ENCODE measurements around the gene SLFN14.
"Not testable (repeated sequence)": the region's sequence is repeated elsewhere in the genome, so short reads cannot be mapped to it uniquely, and the experiment has no call there.

Gene SLFN14

DNA sequence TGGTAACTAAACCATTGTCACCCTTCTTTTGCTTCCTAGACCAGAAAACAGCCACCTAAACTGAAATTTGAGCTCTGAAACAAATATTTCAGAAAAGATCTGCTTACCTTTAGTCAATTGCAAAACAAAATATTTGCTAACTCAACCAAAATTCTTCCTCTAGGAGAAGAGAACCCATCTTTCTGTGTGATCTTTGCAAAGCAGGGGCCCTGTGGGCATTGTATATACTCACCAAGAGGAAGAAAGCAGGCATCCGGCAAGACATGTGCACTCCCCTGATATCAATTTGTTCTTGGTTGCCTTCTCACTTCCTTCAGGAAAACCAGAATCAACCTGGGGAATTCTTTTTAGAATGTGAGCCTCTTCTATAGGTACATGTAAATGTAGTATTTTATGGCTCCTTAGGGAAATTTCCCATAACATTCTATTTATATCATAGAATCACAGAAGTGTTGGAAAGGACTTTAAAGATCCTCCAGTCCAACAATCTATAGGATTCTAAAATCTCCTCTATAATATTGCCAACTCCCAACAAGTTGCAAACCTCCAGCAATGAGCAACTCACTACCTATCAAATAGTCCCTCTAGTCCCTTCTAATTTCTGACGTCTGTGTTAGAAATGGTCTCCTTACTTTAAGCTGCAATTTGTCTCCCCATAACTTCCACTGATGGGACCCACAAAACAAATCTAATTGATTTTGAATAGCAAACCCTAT lies 966 bp downstream of the SLFN14 start:
- DNase-seq (ENCODE audit: low read depth) = no peak

DNA sequence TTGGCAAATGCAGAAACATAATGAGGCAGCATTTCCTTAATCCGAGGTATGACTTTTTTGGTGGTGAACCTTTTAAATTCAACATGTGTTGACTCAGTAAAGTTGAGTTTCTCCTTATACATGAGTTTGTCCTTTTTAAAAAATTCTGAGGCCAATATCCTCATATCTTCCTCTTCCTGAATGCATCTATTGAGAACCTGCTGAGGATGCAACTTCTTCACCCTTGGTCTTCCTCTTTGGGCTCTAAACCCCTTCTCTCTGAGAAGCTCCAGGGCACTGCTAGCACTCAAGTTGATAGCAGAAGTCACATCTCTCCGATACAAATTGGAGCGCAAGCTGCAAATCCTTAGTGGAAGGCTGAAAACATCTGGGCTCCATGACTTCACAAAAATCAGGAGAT lies 3.3 kb downstream of the SLFN14 start:
- no peak for DNase-seq (ENCODE audit: low read depth)

DNA sequence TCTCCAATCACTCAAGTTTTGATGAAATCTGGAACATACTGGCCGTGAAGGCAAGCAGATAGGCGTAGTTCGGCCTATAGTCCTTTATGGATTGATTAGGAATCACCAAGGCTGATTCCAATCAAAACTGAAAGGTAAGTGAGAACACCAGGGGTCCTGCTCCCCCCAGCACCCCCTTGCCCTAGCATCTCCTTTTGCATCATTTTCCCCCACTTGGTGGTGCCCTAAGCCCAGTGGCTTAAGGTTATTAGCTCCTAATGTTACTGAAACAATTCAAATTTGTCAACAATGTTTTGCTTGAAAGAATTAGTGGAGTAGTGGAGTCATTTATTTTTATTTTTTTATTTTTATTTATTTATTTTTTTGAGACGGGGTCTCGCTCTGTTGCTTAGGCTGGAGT lies 4.9 kb downstream of the SLFN14 start:
- no peak for DNase-seq (ENCODE audit: low read depth)

DNA sequence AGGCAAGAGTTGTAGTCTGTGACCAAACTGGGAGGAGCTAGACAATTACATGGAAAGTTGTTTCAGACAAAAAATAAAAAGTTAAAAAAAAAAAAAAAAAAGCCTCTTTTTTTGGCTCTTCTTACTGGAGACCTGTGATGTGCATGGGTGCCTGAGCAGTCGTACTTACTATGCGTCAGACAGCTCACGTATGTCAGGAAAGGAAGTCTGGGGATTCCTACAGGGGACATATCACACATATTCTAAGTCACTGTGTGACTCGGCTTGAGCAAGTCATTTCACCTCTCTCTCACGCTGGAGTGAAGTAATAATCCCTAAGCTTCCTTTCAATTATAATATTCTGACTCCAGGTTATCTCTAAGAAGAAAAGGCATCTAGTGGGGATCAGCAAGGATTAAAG lies 6.0 kb downstream of the SLFN14 start:
- DNase-seq (ENCODE audit: low read depth) = no peak

DNA sequence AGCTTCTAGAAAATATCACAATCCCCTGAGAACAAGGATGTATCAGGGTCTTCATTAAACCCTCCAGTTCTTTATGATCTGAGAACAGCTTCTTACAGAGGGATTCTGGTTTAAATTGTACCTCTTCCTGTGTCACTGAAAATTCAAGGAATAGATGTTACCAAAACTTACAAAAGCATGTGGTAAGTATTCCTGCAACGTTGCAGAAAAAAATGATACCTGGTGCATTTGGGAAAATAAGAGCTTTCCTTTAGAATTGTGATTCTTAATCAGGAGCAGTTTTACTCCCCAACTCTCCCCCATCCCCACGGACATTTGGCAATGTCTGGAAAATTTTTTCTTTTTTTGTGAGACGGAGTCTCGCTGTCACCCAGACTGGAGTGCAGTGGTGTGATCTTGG lies 7.3 kb downstream of the SLFN14 start:
- no peak for DNase-seq (ENCODE audit: low read depth)

DNA sequence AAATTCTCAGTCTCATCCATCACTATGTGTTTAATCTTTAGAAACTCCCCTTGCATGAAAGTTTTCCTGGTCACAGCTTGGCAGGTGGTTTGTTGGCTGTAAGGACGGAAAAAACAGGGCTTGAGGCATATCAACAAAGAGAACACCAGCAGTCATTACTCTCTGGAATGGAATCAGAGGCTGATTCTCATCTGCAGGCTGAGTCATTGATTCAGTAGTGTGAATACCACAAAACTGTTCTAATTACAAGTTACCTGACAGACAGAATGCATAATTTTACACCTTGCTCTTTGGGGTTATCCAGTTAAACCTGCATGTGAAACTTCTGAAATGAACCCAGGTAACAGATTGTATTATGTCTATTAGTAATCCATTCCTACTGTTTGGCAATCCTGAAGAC lies 11.6 kb downstream of the SLFN14 start:
- DNase-seq (ENCODE audit: low read depth) = no peak

DNA sequence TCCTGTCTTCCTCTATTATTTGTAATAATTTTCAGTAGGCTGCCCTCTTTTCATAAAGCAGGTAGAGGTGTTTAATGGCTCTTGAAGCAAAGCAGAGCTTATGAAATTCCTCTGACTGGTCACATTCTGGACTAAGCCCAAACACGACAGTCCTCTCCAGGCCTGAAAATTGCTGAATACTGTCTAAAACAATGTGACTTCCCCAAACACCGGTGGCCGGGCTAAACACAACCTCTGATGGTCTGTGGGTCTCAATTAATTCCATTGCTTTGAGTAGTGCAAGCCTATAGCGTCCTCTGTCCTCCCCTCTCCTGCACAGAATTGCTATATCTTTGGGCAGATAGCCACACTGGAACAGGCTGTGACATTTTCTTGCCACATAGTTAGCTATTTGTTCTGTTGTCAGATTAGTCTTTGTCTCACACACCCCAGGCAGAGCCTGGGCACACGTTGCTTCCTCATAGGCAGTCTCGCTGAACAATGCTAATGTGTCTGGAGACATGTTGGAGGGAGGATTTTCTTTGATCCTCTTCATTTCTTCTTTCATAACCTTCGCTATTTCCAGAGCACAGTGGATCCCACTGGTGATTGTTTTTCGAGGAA lies 12.3 kb downstream of the SLFN14 start:
- DNase-seq (ENCODE audit: low read depth) = no peak

DNA sequence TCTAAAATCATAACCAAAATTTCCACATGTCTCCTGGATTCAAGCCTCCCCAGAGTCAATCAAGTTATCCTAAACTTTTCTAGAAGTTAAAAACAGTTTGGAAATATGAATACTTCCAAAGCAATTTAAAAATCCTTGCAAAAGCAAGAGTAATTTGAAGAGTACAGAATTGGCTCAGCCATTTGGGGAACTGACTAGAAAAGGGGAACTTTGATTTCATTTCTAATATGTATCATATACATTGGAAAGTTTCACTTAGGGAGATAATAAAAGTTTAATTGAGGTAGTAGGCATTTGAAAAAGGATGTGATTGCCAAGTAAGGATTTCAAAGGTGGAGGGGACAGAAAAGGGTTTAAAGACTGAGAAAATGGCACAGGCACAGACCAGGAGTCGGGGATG lies 14.1 kb downstream of the SLFN14 start:
- DNase-seq (ENCODE audit: low read depth) = no peak

DNA sequence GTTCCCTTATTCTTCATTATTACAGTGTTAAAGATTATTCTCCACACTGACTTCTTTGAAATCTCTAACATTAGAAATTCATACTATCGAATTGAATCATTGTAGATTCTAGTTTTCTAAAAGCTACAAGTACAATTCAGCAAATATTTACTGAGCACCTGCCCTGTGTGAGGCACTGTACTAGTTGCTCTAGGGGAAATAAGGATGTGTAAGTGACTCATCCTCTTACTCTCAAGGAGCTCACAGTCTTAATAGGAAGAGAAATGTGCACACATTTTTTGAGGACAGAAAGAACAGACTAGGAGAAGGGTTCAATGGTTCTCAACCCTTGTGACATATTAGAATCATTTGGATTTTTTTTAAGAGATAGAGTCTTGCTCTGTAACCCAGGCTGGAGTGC lies 15.5 kb downstream of the SLFN14 start:
- DNase-seq (ENCODE audit: low read depth) = no peak

DNA sequence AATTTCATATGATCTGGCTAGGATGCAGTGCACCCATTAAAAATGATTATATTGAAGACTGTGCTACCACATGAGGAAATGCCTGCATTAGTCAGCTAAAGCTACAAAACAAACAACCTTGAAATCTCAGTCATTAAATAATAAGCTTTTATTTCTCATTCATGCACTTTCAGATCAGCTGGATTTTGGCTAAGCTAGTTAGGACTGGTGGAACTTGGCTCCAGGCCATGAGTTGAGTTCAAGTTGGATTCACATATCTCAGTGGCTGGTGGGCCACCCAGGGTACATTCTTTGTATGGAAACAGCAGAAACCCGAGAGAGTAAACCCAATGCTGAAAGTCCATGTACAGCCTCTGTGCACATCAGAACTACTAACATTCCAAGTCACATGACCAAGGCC lies 16.8 kb downstream of the SLFN14 start:
- DNase-seq (ENCODE audit: low read depth) = no peak

DNA sequence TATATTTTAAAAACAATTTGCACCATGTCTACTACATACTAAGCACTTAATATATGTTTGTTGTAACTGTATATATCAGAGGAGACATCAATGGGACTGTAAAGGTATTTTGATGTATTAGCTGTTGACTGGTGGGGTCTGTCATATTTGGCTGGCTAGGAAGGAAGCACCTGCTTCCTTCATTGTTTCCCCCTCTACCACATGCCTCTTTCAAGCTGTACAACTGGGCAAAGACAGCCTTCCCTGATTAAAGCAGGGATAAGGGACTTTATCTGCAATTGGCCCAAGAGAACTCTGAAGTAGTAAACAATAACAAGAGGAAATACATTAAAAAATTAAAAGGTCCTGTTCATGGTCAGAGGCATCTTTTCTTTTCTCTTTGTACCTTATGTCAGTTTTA lies 17.6 kb downstream of the SLFN14 start:
- DNase-seq (ENCODE audit: low read depth) = no peak

DNA sequence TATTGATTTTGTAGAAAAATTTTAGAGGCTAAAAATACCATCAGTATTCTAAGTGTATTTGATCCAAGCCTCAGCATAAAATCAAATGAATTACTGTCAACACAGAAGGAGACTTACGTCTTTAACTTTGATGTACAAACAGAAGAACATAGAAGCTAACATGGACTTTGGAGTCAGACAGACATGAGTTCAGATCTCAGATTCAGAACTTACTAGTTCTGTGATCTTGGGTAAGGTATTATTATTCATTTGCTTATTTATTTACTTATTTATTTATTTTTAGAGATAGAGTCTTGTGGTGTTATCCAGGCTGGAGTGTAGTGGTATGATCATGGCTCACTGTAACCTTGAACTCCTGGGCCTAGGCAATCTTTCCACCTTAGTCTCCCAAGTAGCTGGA lies 19.2 kb downstream of the SLFN14 start:
- DNase-seq (ENCODE audit: low read depth) = no peak

DNA sequence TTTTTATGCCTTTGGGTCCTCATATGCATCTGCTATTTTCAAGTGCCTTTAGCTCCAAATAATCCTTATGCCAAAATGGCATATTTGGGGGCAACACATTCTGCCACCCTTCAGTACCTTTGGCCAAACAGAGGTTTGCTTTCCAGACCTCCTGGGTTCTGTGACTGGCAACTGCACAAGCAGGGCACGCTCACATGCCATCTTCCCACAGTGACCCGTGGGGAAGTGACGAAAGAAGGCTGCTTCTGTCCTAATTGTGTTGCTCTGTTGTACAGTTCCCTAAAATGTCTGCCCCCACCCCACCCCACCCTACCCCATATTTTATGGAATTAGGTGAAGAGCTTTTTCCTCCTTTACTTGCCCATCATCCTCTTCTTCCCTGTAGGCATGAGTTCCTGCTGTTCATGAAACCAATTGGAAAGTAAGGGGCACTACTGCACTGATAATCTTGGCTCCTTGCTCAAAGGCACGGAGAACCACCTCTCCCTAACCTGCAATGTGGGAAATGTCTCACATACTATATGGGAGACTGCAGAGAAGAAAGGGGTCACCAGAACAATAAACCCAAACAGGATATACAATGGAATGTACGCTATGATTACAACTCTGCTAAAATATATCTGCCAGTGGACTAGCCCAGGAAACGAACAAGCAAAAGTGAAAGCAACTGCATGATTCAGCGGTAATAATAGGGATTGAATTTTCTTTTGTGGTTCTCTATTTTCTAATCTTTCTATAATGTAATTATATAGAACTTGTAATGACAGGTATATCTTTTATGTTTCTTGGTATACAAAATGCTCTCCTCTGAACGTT lies 19.8 kb downstream of the SLFN14 start:
- DNase-seq (ENCODE audit: low read depth) = no peak

DNA sequence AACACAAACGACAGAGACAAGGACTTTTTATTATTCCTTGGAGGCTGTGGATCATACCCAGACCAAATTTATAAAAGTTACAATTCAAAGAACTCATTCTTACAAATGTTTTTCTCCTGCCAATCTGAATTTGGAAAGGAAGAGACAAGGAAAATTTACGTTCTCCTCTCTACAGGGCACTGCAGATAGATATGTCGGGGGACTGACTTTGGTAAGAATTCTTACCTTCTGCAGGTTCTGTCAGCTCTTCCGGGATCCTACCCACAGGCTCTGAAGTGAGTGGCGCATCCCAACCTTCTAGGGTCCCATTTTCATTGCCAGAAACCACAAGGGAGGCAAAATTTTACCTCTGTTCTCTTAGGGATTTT lies 21.0 kb downstream of the SLFN14 start:
- no peak for DNase-seq (ENCODE audit: low read depth)

DNA sequence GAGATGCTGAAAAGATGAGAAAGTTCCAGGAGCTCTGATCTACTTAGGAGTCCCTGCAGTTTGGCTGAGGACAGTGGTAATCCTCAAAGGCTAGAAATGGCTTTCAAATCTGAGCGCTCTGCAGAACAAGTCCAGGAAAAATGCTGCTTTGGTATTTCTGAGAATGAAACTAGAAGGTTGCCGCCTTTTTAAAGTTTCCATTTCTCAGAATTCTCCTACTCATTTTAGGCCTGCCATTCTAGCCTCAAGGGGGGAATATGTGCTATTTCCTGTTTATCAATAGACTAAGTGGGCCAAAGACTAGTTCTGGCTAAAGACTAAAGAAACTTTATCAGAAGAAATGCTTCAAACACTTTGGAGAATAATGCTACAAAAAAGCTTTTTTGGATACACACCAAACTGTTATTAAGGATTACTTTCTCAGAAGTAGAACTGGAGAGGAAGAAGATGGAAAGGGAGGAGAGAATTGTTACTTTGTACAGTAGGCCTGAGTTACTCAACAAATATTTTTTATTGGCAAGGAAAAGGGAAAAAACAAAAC lies 22.9 kb downstream of the SLFN14 start, which contains the start of gene SLFN12L:
SLFN12L (minus strand) TSS at position 78 of the 541 bp plus-strand sequence. CDS start 15,314 bp downstream, outside the sequence.
- no peak for DNase-seq (ENCODE audit: low read depth)

DNA sequence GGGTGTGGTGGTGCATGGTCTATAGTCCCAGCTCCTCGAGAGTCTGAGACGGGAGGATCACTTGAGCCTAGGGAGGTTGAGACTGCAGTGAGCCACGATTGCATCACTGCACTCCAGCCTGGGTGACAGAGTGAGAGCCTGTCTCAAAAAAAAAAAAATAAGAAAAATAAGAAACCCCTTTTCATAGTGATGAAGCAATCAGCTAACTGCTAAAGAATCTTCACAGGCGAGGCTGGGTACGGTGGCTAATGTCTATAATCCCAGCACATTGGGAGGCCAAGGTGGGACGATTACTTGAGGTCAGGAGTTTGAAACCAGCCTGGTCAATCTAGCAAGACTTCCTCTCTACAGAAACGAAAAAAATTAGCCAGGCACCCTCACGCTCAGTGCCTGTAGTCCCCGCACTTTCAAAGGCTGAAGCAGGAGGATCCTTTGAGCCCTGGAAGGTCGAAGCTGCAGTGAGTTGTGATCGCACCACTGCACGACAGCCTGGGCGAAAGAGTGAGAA lies 23.9 kb downstream of the SLFN14 start:
- DNase-seq (ENCODE audit: low read depth) = no peak

DNA sequence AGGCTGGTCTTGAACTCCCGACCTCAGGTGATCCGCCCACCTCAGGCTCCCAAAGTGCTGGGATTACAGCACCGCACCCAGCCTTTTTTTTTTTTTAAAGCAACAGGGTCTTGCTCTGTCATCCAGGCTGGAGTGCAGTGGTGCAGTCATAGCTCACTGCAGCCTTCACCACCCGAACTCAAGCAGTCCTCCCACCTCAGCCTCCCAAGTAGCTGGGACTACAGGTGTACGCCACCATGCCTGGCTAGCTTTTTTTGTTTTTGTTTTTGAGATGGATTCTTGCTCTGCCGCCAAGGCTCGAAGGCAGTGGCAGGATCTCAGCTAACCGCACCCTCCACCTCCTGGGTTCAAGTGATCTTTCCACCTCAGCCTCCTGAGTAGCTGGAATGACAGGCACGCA lies 25.2 kb downstream of the SLFN14 start:
- not testable (repeated sequence) for DNase-seq (ENCODE audit: low read depth)

DNA sequence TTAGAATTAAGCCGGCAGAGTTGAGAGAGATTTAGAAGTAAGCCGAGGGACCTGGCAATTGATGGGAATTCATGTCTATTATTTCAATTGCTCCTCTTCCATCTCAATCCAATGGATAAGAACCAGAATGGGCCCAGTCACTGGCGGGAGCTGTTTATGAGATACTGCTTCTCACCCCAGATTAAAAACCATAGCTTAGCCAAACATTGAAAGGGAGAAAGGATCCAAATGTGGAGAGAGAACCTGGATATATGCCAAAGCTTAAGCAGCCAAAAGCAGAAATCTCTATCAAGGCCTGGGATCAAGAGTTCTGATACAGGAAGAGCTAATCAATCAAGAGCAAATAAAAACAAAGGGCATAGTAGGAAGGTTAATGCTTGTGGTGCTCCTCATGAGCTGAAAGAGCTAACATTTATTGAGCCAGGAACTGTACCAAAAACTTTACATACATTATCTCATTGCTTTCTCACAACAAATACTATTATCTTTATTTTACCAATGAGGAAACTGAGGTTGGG lies 26.0 kb downstream of the SLFN14 start:
- no peak for DNase-seq (ENCODE audit: low read depth)

DNA sequence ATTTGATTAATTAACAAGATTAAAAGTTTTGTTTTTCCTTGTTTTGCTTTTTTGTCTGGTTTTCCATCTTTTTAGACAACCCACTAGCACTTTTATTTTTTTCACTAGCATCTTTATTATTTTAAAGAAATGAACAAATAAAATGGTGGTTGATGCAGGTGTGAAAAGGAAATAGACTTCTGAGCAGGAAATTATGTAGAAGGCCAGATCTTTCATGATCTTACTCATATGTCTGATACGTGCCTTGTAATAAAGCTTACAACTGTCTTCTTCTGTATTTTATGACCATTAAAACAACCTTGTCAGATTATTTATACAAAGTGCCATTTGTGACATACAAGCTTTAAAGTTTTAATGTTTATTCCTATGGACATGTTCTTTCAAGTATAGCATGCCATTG lies 29.5 kb downstream of the SLFN14 start:
- DNase-seq (ENCODE audit: low read depth) = no peak

DNA sequence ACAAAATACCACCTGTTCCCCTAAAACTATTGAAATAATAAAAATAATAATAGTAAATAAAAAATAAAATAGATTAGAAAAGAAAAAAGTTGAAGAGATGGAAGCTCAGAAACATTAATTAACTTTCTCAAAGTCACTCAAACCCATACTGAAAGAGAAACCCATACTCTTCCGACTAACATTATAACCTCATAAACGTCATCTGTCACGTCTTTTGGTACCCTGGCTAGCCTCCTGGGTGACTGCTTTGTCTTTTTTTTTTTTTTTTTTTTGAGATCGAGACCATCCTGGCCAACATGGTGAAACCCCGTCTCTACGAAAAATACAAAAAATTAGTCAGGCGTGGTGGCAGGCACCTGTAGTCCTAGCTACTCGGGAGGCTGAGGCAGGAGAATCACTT lies 30.8 kb downstream of the SLFN14 start:
- DNase-seq (ENCODE audit: low read depth) = no peak

DNA sequence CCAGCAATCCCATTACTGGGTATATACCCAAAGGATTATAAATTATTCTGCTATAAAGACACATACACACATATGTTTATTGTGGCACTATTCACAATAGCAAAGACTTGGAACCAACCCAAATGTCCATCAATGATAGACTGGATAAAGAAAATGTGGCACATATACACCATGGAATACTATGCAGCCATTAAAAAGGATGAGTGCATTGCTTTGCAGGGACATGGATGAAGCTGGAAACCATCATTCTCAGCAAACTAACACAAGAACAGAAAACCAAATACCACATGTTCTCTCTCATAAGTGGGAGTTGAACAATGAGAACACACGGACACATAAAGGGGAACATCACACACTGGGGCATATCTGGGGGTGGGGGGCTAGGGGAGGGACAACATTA lies 31.3 kb downstream of the SLFN14 start:
- DNase-seq (ENCODE audit: low read depth) = not testable (repeated sequence)

DNA sequence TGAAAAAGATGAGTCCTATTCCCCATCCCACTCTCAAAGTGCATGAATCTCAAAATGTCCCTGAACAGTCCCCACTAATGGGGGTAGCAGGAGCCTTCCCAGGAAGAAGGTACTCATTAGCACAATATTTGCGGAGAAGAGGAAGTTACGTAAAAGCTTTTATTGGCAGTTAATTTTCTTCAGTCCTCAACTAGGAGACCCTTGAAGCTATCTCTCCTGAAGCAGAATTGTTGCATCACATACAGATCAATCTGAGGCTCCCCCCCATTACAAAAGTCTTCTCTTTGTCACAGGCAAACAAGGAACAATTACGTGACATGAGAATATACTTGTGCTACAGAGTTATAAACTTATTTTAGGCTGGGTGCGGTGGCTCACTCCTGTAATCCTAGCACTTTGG lies 37.3 kb downstream of the SLFN14 start:
- DNase-seq (ENCODE audit: low read depth) = no peak

Measured in HS-27A (cell line).